GM12892 (cell line): ENCODE results near the gene WDR27.

Experiments used
- POLR2A ChIP-seq: IDR thresholded peaks from 2 replicates; pipeline ENCODE4 v1.6.1; 2011; ENCODE audit warnings: low read depth, low read length, control low read depth
- POLR2AphosphoS5 ChIP-seq: IDR thresholded peaks from 2 replicates; pipeline ENCODE4 v1.6.1; 2011; ENCODE audit warnings: low read depth, low read length, control low read depth
- TAF1 ChIP-seq: IDR thresholded peaks from 2 replicates; pipeline ENCODE4 v1.6.1; 2011; ENCODE audit warnings: low read depth, mild to moderate bottlenecking, control low read depth, low read length, borderline replicate concordance

DNA sequence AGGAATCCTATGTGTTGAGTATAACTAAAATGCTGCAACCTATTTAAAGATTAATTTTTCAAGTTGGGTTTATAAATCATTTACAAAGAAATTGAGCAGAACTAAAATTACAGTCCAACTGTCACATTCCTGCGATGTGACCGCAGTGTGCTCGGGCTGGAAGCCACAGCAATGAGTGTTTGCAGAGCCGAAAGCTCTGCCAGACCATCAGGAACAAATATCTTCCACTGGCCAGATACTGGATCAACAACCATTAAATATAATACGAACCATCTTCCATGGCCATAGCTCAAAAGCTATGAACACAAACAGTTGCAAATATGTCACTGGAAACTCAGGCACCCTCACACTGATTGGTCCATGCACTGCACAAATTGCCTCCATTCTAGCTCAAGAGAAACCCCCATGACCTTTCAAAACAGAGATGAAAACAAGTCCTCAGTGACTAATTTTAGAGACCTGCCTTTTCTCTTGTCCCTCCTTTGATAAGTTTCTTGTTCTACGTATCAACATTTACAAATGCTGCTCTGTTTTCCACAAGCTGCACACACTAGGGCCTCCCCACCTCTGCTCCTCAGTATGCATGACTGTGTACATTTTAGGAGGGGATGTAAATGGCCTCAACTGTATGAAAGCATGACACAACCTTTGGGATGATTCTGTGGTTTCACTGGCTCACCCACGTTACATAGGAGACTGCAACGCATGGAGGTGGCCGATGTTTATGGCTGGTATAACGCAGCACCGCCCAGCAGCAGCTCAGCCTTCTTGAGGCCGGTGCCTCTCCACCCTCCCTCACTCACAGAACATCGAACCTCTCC is 171.7 kb downstream of the WDR27 start:
- TF ChIP-seq TAF1 (no peak), POLR2A (no peak), POLR2AphosphoS5 (no peak)
